GM12891 (cell line): Measurements from ENCODE around the gene YBEY.

Source experiments
- POLR2A ChIP-seq: IDR thresholded peaks from 2 replicates; pipeline ENCODE4 v1.6.1; 2011; ENCODE audit warnings: low read depth, low read length, control low read depth
- POLR2AphosphoS5 ChIP-seq: IDR thresholded peaks from 2 replicates; pipeline ENCODE4 v1.6.1; 2011; ENCODE audit warnings: low read depth, low read length, control low read depth
- SPI1 ChIP-seq: IDR thresholded peaks from 2 replicates; pipeline ENCODE4 v1.6.1; 2011; ENCODE audit warnings: low read depth, low read length, control low read depth
- TAF1 ChIP-seq: IDR thresholded peaks from 2 replicates; pipeline ENCODE4 v1.6.1; 2011; ENCODE audit warnings: low read depth, low read length, control low read depth

GRCh38 chr21:46237474-46237873 lies 48.7 kb upstream of the YBEY start:
- TF ChIP-seq POLR2A (no peak), POLR2AphosphoS5 (no peak), SPI1 (no peak), TAF1 (no peak)
